ENCODE results near the gene PSMA8. TPM values are rescaled to one million over a fixed set of nuclear protein-coding genes. Genes with fewer than 3 reads are reported as not detected.

The PSMA8 gene
- total and polyA plus RNA-seq, 2 of the 13 experiments (the other 11 are each of a cell fraction or from before 2014, with no cell fraction given): not detected

- TF ChIP-seq ZBTB46 (CRISPR knock-in tag; IDR thresholded peaks at IDR 0.05; ENCODE audit: borderline replicate concordance) (no peak), PATZ1 (CRISPR knock-in tag; IDR thresholded peaks at IDR 0.05) (peak; percentile 53), REL (CRISPR knock-in tag; conservative IDR thresholded peaks at IDR 0.05) (no peak), CREB1 (IDR thresholded peaks at IDR 0.05) (no peak), CREB1 (CRISPR knock-in tag; IDR thresholded peaks at IDR 0.05) (0 out of 2 replicates have a peak, but pooled peaks have one; percentile 8), SIN3B (IDR thresholded peaks at IDR 0.05; ENCODE audit: low read length) (no peak), ZNF780A (CRISPR knock-in tag; IDR thresholded peaks at IDR 0.05) (peak; percentile 66; the same call in 1 of the 2 replicates), HNRNPK (IDR thresholded peaks at IDR 0.05; ENCODE audit: low read depth, low read length, poor library complexity, severe bottlenecking) (peak; percentile 30), ZBTB7B (CRISPR knock-in tag; IDR thresholded peaks at IDR 0.05) (no peak), THAP11 (CRISPR knock-in tag; IDR thresholded peaks at IDR 0.05) (peak; percentile 31), POLR2G (IDR thresholded peaks at IDR 0.05; ENCODE audit: low read depth, low read length) (peak; percentile 88), TBX3 (IDR thresholded peaks at IDR 0.05; ENCODE audit: borderline replicate concordance) (no peak), NCOR1 (IDR thresholded peaks at IDR 0.05; ENCODE audit: borderline replicate concordance, low read length) (no peak), RXRA (CRISPR knock-in tag; IDR thresholded peaks at IDR 0.05) (no peak), E2F1 (CRISPR knock-in tag; IDR thresholded peaks at IDR 0.05) (peak; percentile 47), ZNF790 (CRISPR knock-in tag; IDR thresholded peaks at IDR 0.05; ENCODE audit: borderline replicate concordance) (peak; percentile 45; the same call in 1 of the 2 replicates), KDM1A (CRISPR knock-in tag; IDR thresholded peaks at IDR 0.05) (peak; percentile 10; the same call in 1 of the 2 replicates), ZBTB42 (CRISPR knock-in tag; IDR thresholded peaks at IDR 0.05) (0 out of 2 replicates have a peak, but pooled peaks have one; percentile 14), ATAD3A (CRISPR knock-in tag; IDR thresholded peaks at IDR 0.05) (no peak), CENPBD1 (CRISPR knock-in tag; IDR thresholded peaks at IDR 0.05; ENCODE audit: borderline replicate concordance, low read depth) (no peak), ARNT2 (CRISPR knock-in tag; IDR thresholded peaks at IDR 0.05; ENCODE audit: low read depth) (no peak; the same call in 1 of the 2 replicates), FOSL2 (CRISPR knock-in tag; IDR thresholded peaks at IDR 0.05) (no peak), KLF16 (CRISPR knock-in tag; IDR thresholded peaks at IDR 0.05) (peak; percentile 3 to 43; a peak in 1 of 4 replicates), AGO1 (IDR thresholded peaks at IDR 0.05; ENCODE audit: low read depth, low read length, poor library complexity, severe bottlenecking) (no peak)
These were observed 43.3 kb upstream of the PSMA8 start, which contains the start of gene SS18 (continued) for GRCh38 chr18:26090130-26091046.

Measured in HepG2 (cell line).